Measurements from ENCODE around the gene RGL1.
A peak's percentile ranks its signal among the peaks of the same experiment; 100 is the strongest.

The RGL1 gene

DNA sequence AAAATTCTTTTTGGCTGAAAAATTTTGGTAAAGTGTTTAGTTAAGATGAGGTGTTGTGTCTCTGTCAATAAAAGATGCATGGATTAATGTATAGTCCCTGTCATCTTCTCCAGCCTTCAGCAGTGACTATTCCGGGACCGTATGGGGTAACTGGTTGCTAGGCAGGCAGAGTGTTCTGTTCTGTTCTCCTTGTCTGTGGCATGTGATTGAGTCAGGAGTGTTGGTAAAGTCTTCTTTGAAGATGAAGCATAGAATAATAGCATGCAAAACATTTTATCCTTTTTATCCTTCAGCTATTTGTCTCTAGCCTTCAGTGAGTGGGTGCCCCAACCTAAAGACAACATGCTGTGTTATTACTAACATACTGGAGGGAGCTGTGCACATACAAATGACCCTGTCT, 74.6 kb downstream of the RGL1 start:
- Histone ChIP-seq H3K4me1 (ENCODE audit: control insufficient read depth, insufficient read depth, low read length) (peaks cover 23% of the 10 kb centered on the region), H3K9me3 (ENCODE audit: control insufficient read depth, insufficient read depth, low read depth, low read length) (no peaks in the 10 kb centered on the region), H3K4me3 (ENCODE audit: low read depth, low read length) (no peak overlapping the region), H3K27ac (ENCODE audit: extremely low read depth, low read depth, low read length) (no peak overlapping the region), H3K36me3 (ENCODE audit: control insufficient read depth in 2 of 2, insufficient read depth in 1 of 2, low read length in 2 of 2) (peaks cover 0 to 7% of the 10 kb centered on the region in 2 experiments; a peak in 1 of 3 replicates)
- ChIA-PET POLR2A (no interaction called here), CTCF (no interaction called here)
- TF ChIP-seq, protein P1, sequence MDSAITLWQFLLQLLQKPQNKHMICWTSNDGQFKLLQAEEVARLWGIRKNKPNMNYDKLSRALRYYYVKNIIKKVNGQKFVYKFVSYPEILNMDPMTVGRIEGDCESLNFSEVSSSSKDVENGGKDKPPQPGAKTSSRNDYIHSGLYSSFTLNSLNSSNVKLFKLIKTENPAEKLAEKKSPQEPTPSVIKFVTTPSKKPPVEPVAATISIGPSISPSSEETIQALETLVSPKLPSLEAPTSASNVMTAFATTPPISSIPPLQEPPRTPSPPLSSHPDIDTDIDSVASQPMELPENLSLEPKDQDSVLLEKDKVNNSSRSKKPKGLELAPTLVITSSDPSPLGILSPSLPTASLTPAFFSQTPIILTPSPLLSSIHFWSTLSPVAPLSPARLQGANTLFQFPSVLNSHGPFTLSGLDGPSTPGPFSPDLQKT (IDR thresholded peaks at IDR 0.05; ENCODE audit: borderline replicate concordance, low read depth, low read length) = no peak

DNA sequence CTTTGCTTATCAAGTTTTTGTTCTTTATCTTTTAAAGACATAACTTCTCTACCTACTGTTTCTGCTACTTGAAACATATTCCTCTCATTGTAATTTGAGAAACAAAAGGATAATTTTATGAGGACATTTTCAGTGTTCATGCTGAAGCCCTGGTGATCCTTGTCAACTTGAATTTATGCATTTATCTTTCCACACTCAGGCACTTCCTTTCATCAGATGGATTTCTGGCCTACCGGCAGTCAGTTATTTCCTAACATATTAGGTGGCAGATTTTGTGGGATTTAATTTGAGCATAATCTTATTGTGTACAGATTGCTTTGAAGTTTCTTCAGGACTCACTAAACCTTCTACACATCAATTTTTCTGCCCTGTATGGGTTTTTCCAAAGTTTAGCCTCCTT, 75.0 kb downstream of the RGL1 start:
- H3K9me3 ChIP-seq (ENCODE audit: control insufficient read depth, insufficient read depth, low read depth, low read length) = no peaks in the 10 kb centered on the region
- H3K4me1 ChIP-seq (ENCODE audit: control insufficient read depth, insufficient read depth, low read length) = peaks cover 23% of the 10 kb centered on the region
- no peak overlapping the region for H3K27ac ChIP-seq (ENCODE audit: extremely low read depth, low read depth, low read length)
- no peak overlapping the region for H3K4me3 ChIP-seq (ENCODE audit: low read depth, low read length)
- ChIA-PET POLR2A (no interaction called here), CTCF (no interaction called here)
- no peak for TF ChIP-seq ZNF10 (tag by site-specific recombination; IDR thresholded peaks at IDR 0.05)
- no peak for TF ChIP-seq GFI1B (tag by site-specific recombination; IDR thresholded peaks at IDR 0.05)
- no peak for TF ChIP-seq SETDB1 (IDR thresholded peaks at IDR 0.05; ENCODE audit: insufficient read length, low read length)
- TF ChIP-seq ZNF510 (tag by site-specific recombination; IDR thresholded peaks at IDR 0.05; ENCODE audit: insufficient replicate concordance) = no peak
- peak; percentile 40; the same call in 1 of the 2 replicates for TF ChIP-seq OSR2 (tag by site-specific recombination; IDR thresholded peaks at IDR 0.05)
- TF ChIP-seq, protein P2, sequence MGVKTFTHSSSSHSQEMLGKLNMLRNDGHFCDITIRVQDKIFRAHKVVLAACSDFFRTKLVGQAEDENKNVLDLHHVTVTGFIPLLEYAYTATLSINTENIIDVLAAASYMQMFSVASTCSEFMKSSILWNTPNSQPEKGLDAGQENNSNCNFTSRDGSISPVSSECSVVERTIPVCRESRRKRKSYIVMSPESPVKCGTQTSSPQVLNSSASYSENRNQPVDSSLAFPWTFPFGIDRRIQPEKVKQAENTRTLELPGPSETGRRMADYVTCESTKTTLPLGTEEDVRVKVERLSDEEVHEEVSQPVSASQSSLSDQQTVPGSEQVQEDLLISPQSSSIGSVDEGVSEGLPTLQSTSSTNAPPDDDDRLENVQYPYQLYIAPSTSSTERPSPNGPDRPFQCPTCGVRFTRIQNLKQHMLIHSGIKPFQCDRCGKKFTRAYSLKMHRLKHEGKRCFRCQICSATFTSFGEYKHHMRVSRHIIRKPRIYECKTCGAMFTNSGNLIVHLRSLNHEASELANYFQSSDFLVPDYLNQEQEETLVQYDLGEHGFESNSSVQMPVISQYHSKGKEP (tag by site-specific recombination; IDR thresholded peaks at IDR 0.05) = no peak
- TF ChIP-seq ZNF654 (tag by site-specific recombination; IDR thresholded peaks at IDR 0.05; ENCODE audit: low read depth) = no peak
- TF ChIP-seq ZNF155 (tag by site-specific recombination; IDR thresholded peaks at IDR 0.05) = no peak
- no peak for TF ChIP-seq ZSCAN30 (tag by site-specific recombination; IDR thresholded peaks at IDR 0.05)
- TF ChIP-seq, protein P3, sequence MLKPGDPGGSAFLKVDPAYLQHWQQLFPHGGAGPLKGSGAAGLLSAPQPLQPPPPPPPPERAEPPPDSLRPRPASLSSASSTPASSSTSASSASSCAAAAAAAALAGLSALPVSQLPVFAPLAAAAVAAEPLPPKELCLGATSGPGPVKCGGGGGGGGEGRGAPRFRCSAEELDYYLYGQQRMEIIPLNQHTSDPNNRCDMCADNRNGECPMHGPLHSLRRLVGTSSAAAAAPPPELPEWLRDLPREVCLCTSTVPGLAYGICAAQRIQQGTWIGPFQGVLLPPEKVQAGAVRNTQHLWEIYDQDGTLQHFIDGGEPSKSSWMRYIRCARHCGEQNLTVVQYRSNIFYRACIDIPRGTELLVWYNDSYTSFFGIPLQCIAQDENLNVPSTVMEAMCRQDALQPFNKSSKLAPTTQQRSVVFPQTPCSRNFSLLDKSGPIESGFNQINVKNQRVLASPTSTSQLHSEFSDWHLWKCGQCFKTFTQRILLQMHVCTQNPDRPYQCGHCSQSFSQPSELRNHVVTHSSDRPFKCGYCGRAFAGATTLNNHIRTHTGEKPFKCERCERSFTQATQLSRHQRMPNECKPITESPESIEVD (tag by site-specific recombination; IDR thresholded peaks at IDR 0.05) = peak; percentile 24; the same call in 1 of the 2 replicates
- TF ChIP-seq TCF7L2 (IDR thresholded peaks at IDR 0.05; ENCODE audit: borderline replicate concordance, low read depth, low read length) = peak; percentile 55; the same call in 1 of the 2 replicates
- TF ChIP-seq, protein P1 (IDR thresholded peaks at IDR 0.05; ENCODE audit: borderline replicate concordance, low read depth, low read length) = no peak
- peaks cover 0 to 10% of the 10 kb centered on the region in 2 experiments; a peak in 1 of 3 replicates for H3K36me3 ChIP-seq (ENCODE audit: control insufficient read depth in 2 of 2, insufficient read depth in 1 of 2, low read length in 2 of 2)

DNA sequence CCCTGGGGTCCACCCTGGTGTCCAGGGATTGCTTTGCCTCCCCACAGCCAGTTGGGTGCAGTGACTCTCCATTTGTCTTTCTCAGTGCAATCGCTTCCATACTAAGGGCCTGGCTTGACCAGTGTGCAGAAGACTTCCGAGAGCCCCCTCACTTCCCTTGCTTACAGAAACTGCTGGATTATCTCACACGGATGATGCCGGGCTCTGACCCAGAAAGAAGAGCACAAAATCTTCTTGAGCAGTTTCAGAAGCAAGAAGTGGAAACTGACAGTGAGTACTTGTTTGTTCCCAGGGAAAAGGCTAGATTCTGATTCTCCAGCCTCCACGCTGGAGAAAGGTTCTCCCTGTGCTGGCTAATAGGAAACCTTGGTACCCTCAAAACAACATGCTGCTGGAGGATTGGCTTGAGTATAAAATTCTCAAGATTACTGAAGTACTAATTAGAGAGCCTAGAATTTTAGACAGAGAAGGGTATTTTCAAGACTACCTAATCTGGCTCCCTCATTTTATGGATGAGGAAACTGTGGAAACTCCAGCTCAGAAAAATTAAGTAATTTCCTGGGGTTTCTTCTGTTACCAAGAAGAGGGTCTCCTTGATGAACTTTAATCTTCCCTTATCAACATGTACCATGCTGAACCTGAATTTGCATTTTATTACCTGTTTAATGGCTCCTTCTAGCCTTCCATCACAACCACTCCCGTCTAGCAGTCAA, 75.8 kb downstream of the RGL1 start:
- no peak overlapping the region for H3K4me3 ChIP-seq (ENCODE audit: low read depth, low read length)
- CTCF ChIA-PET = interaction anchor here (0.7 to 1.1 kb wide), 2 partner anchors 70 to 398 kb away, joined by 3 read pairs; no protein-coding TSS in a partner anchor
- TF ChIP-seq ZNF571 (tag by site-specific recombination; IDR thresholded peaks at IDR 0.05) (no peak), ZNF76 (tag by site-specific recombination; IDR thresholded peaks at IDR 0.05; ENCODE audit: borderline replicate concordance, low read depth) (no peak), ZNF600 (tag by site-specific recombination; IDR thresholded peaks at IDR 0.05) (no peak), ZNF658 (tag by site-specific recombination; IDR thresholded peaks at IDR 0.05) (no peak), ZNF223 (tag by site-specific recombination; IDR thresholded peaks at IDR 0.05) (no peak), ZNF239 (tag by site-specific recombination; IDR thresholded peaks at IDR 0.05) (no peak), GLI2 (tag by site-specific recombination; IDR thresholded peaks at IDR 0.05; ENCODE audit: borderline replicate concordance, low read depth) (no peak), IKZF3 (tag by site-specific recombination; IDR thresholded peaks at IDR 0.05) (no peak)
- TF ChIP-seq, protein P4, sequence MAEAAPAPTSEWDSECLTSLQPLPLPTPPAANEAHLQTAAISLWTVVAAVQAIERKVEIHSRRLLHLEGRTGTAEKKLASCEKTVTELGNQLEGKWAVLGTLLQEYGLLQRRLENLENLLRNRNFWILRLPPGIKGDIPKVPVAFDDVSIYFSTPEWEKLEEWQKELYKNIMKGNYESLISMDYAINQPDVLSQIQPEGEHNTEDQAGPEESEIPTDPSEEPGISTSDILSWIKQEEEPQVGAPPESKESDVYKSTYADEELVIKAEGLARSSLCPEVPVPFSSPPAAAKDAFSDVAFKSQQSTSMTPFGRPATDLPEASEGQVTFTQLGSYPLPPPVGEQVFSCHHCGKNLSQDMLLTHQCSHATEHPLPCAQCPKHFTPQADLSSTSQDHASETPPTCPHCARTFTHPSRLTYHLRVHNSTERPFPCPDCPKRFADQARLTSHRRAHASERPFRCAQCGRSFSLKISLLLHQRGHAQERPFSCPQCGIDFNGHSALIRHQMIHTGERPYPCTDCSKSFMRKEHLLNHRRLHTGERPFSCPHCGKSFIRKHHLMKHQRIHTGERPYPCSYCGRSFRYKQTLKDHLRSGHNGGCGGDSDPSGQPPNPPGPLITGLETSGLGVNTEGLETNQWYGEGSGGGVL (tag by site-specific recombination; IDR thresholded peaks at IDR 0.05) = no peak
- TF ChIP-seq, protein P5, sequence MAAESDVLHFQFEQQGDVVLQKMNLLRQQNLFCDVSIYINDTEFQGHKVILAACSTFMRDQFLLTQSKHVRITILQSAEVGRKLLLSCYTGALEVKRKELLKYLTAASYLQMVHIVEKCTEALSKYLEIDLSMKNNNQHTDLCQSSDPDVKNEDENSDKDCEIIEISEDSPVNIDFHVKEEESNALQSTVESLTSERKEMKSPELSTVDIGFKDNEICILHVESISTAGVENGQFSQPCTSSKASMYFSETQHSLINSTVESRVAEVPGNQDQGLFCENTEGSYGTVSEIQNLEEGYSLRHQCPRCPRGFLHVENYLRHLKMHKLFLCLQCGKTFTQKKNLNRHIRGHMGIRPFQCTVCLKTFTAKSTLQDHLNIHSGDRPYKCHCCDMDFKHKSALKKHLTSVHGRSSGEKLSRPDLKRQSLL (tag by site-specific recombination; IDR thresholded peaks at IDR 0.05) = no peak

More for the DNA sequence above, 75.8 kb downstream of the RGL1 start:
- H3K9me3 ChIP-seq (ENCODE audit: control insufficient read depth, insufficient read depth, low read depth, low read length) = no peaks in the 10 kb centered on the region
- H3K4me1 ChIP-seq (ENCODE audit: control insufficient read depth, insufficient read depth, low read length) = peaks cover 23% of the 10 kb centered on the region
- POLR2A ChIA-PET = no interaction called here
- H3K27ac ChIP-seq (ENCODE audit: extremely low read depth, low read depth, low read length) = no peak overlapping the region
- H3K36me3 ChIP-seq (ENCODE audit: control insufficient read depth in 2 of 2, insufficient read depth in 1 of 2, low read length in 2 of 2) = peaks cover 0 to 15% of the 10 kb centered on the region in 2 experiments; a peak in 1 of 3 replicates
